GM23338 (cell line): Measurements from ENCODE around the gene TBC1D16. TPM values are rescaled to one million over a fixed set of nuclear protein-coding genes. Genes with fewer than 3 reads are reported as not detected.

Experiments
- ATAC-seq: fragments of 200-7000 bp; cut with Tn5 transposase; 3 replicates; pipeline ENCODE4 v1.9.1; 2020
- DNase-seq: peaks from one replicate; pipeline ENCODE4 v3.0.0-alpha.2; 2015; ENCODE audit warnings: low spot score
- H2AFZ ChIP-seq: fragments of 200-600 bp; sonication (generic); 2 replicates; pipeline ENCODE4 v1.8.0; 2016; ENCODE audit warnings: antibody characterized with exemption, mild to moderate bottlenecking, moderate library complexity
- H3F3A ChIP-seq: fragments of 200-600 bp; sonication (generic); replicated peaks from 2 replicates; pipeline ENCODE4 v1.8.0; 2017; ENCODE audit warnings: antibody characterized with exemption, mixed run types, low read depth
- H3K27ac ChIP-seq: fragments of 200-600 bp; sonication (generic); 2 replicates; pipeline ENCODE4 v1.6.1; 2016; ENCODE audit warnings: low read depth
- H3K27me3 ChIP-seq: fragments of 200-600 bp; sonication (generic); 2 replicates; pipeline ENCODE4 v1.8.0; 2016; ENCODE audit warnings: mild to moderate bottlenecking, mixed run types, moderate library complexity; ENCODE audit not compliant: insufficient read depth
- H3K36me3 ChIP-seq: fragments of 200-600 bp; sonication (generic); 2 replicates; pipeline ENCODE4 v1.8.0; 2016; ENCODE audit warnings: mild to moderate bottlenecking; ENCODE audit not compliant: insufficient read depth
- H3K4me1 ChIP-seq: fragments of 200-600 bp; sonication (generic); 2 replicates; pipeline ENCODE4 v1.8.0; 2016; ENCODE audit warnings: mild to moderate bottlenecking, moderate library complexity; ENCODE audit not compliant: insufficient read depth
- H3K4me2 ChIP-seq: fragments of 200-600 bp; sonication (generic); 2 replicates; pipeline ENCODE4 v1.7.1; 2017; ENCODE audit warnings: mixed run types
- H3K4me3 ChIP-seq: fragments of 200-600 bp; sonication (generic); 2 replicates; pipeline ENCODE4 v1.6.1; 2016; ENCODE audit warnings: mixed run types
- H3K79me2 ChIP-seq: fragments of 200-600 bp; sonication (generic); replicated peaks from 2 replicates; pipeline ENCODE4 v1.8.0; 2017; ENCODE audit warnings: mild to moderate bottlenecking; ENCODE audit not compliant: insufficient read depth
- H3K9me2 ChIP-seq: fragments of 200-600 bp; sonication (generic); 2 replicates; pipeline ENCODE4 v1.8.0; 2017; ENCODE audit not compliant: insufficient read depth
- H4K20me1 ChIP-seq: fragments of 200-600 bp; sonication (generic); replicated peaks from 2 replicates; pipeline ENCODE4 v1.8.0; 2017; ENCODE audit warnings: mild to moderate bottlenecking; ENCODE audit not compliant: insufficient read depth
- H3K27ac Mint-ChIP-seq: 2 replicates; pipeline ENCODE4 v1.8.0; 2020; ENCODE audit warnings: inconsistent platforms, mild to moderate bottlenecking, moderate library complexity, mixed read lengths
- H3K27me3 Mint-ChIP-seq: 3 replicates; pipeline ENCODE4 v1.8.0; 2022; ENCODE audit warnings: low read depth, mild to moderate bottlenecking, moderate library complexity, mixed read lengths, inconsistent platforms; ENCODE audit not compliant: insufficient read depth, poor library complexity
- H3K36me3 Mint-ChIP-seq: 3 replicates; pipeline ENCODE4 v1.8.0; 2021; ENCODE audit warnings: low read depth, mild to moderate bottlenecking, inconsistent platforms, moderate library complexity, mixed read lengths
- H3K4me1 Mint-ChIP-seq: 3 replicates; pipeline ENCODE4 v1.8.0; 2020; ENCODE audit warnings: mild to moderate bottlenecking, inconsistent platforms, mixed read lengths
- H3K4me3 Mint-ChIP-seq: 3 replicates; pipeline ENCODE4 v1.8.0; 2021; ENCODE audit warnings: moderate library complexity, mild to moderate bottlenecking, inconsistent platforms, mixed read lengths
- H3K9me3 Mint-ChIP-seq: 3 replicates; pipeline ENCODE4 v1.8.0; 2020; ENCODE audit warnings: moderate library complexity, mild to moderate bottlenecking, inconsistent platforms, mixed read lengths
- CREB1 ChIP-seq: fragments of 250-450 bp; sonication (Bioruptor Pico); IDR thresholded peaks from 2 replicates; pipeline ENCODE4 v1.5.0; 2020; ENCODE audit warnings: low read depth, mild to moderate bottlenecking, moderate library complexity
- ETS1 ChIP-seq: IDR thresholded peaks from 2 replicates; pipeline ENCODE4 v1.6.1; 2016; ENCODE audit warnings: antibody characterized with exemption
- EZH2 ChIP-seq: fragments of 200-600 bp; sonication (generic); IDR thresholded peaks from one replicate; pipeline ENCODE4 v1.8.0; 2017; ENCODE audit warnings: antibody characterized with exemption, mild to moderate bottlenecking, low read depth; ENCODE audit not compliant: unreplicated experiment
- ZNF114 ChIP-seq: fragments of 250-450 bp; sonication (Bioruptor Pico); IDR thresholded peaks from 2 replicates; pipeline ENCODE4 v1.5.0; 2020; ENCODE audit warnings: mild to moderate bottlenecking, moderate library complexity
- ZNF462 ChIP-seq: fragments of 250-450 bp; sonication (Bioruptor Pico); IDR thresholded peaks from 2 replicates; pipeline ENCODE4 v1.5.0; 2020; ENCODE audit warnings: mild to moderate bottlenecking, moderate library complexity
- polyA plus RNA-seq: library from polyadenylated mRNA; unstranded; fragments of >200 nt; fragmentation: Nextera tagmentation; extraction: Ambion mirVana; gene quantifications from 2 replicates; pipeline ENCODE4 v1.2.1, GENCODE V29; 2016
- total RNA-seq: library from RNA; depleted of rRNA; stranded (reverse); fragments of >200 nt; shearing (Covaris generic); gene quantifications from 2 replicates; pipeline ENCODE4 v1.2.3, GENCODE V29; 2014

TBC1D16 gene
- total and polyA plus RNA-seq, 2 experiments from 2014 or later: 16.7 to 104 TPM

GRCh38 chr17:79922798-79923197 lies 112.9 kb downstream of the TBC1D16 start:
- H2AFZ ChIP-seq: no peak overlapping the region
- H3K4me1 Mint-ChIP-seq: peaks cover 16% of the 10 kb centered on the region
- ATAC-seq (no peak), DNase-seq (no peak)
- H3K27ac Mint-ChIP-seq: no peak overlapping the region
- H3K36me3 Mint-ChIP-seq: no peaks in the 10 kb centered on the region
- no peaks in the 10 kb centered on the region for H3K79me2 ChIP-seq
- TF ChIP-seq ZNF462 (CRISPR knock-in tag): no peak
- TF ChIP-seq CREB1: no peak
- no peak for TF ChIP-seq EZH2
- no peak for TF ChIP-seq ETS1
- TF ChIP-seq ZNF114 (CRISPR knock-in tag): no peak
- 0 out of 2 replicates have a peak, but pooled peaks cover 6% of the 10 kb centered on the region for H3F3A ChIP-seq
- no peak overlapping the region for H3K4me2 ChIP-seq
- no peak overlapping the region for H3K4me3 Mint-ChIP-seq
- no peaks in the 10 kb centered on the region; the same call in 1 of the 2 replicates for H3K4me1 ChIP-seq
- no peaks in the 10 kb centered on the region for H3K9me3 Mint-ChIP-seq
- H3K9me2 ChIP-seq: no peaks in the 10 kb centered on the region
- no peak overlapping the region for H3K27ac ChIP-seq
- peaks cover 13% of the 10 kb centered on the region for H3K27me3 Mint-ChIP-seq
- H3K36me3 ChIP-seq: no peaks in the 10 kb centered on the region
- H3K4me3 ChIP-seq: no peak overlapping the region
- no peaks in the 10 kb centered on the region for H4K20me1 ChIP-seq
- H3K27me3 ChIP-seq: no peaks in the 10 kb centered on the region
